ENCODE measurements around the gene ARF4.

GRCh38 chr3:57586778-57587177 is 10.4 kb downstream of the ARF4 start:
- TF ChIP-seq EZH2 (IDR thresholded peaks at IDR 0.05) (no peak), CTCF (IDR thresholded peaks at IDR 0.05) (no peak)

Data from neural progenitor cell (in vitro differentiated cells).